ENCODE results near the gene SPACA6. TPM values are rescaled to one million over a fixed set of nuclear protein-coding genes. Genes with fewer than 3 reads are reported as not detected.

The SPACA6 gene
- total and polyA plus RNA-seq, 2 donors, result 6.3 to 19.3 TPM

DNA sequence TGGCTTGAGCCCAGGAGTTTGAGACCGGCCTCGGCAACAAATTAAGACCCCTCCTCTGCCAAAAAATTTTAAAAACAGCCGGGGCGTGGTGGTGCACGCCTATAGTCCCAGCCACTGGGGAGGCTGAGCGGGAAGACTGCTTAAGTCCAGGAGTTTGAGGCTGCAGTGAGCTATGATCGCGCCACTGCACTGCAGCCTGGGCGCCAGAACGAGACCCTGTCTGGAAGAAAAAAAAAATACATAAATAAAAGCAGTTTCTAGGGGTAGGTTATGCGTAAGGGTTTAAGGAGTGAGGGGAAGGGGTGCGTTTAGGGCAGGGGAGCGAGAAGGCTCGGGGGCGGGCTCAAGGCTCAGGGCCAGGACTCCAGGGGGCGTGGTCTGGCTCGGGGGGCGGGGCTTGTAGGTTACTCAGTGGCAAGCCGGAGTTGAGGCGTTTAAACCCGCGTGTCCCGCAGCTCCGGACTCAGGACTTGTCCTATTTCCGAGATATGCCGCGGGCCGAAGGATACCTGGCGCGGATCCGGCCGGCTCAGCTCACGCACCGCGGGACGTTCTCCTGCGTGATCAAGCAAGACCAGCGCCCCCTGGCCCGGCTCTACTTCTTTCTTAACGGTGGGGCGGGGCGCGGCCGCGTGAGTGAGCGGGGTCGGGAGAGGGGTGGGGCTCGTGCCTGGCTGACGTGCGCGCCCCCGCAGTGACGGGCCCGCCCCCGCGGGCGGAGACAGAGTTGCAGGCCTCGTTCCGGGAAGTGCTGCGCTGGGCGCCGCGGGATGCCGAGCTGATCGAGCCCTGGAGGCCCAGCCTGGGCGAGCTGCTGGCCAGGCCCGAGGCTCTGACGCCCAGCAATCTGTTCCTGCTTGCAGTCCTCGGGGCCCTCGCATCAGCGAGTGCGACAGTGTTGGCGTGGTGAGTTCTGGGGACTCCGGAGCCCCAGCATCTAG lies 10.7 kb downstream of the SPACA6 start:
- Histone ChIP-seq H3K4me1 (ENCODE audit: insufficient read depth) (peaks cover 1% of the 10 kb centered on the region), H3K4me3 (ENCODE audit: low read depth, low read length) (peak overlapping the region; percentile 62), H3K36me3 (ENCODE audit: insufficient read depth) (no peaks in the 10 kb centered on the region), H3K27ac (ENCODE audit: low read depth) (peak overlapping the region; percentile 88)
- 1% methylated on average over 74 of the region's 74 CpGs for WGBS
- DNase-seq (ENCODE audit: extremely low spot score), result peak; percentile 88

DNA sequence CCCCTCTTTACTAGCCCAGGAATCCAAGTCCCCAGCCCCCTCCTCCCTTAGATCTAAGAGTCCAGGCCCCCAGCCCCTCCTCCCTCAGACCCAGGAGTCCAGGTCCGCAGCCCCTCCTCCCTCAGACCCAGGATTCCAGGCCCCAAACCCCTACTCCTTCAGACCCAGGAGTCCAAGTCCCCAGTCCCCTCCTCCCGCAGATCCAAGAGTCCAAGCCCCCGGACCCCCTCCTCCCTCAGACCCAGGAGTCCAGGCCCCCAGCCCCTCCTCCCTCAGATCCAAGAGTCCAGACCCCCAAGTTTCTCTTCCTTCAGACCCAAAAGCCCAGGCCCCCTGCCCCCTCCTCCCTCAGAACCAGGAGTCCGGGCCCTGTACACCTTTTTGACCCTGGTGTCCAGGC lies 11.5 kb downstream of the SPACA6 start:
- H3K4me3 ChIP-seq (ENCODE audit: low read depth, low read length), result peak overlapping the region; percentile 62
- no peak for DNase-seq (ENCODE audit: extremely low spot score)
- H3K27ac ChIP-seq (ENCODE audit: low read depth), result peak overlapping the region; percentile 87
- no peaks in the 10 kb centered on the region for H3K36me3 ChIP-seq (ENCODE audit: insufficient read depth)
- WGBS, result 47% methylated on average over 4 of the region's 4 CpGs
- H3K4me1 ChIP-seq (ENCODE audit: insufficient read depth), result peaks cover 1% of the 10 kb centered on the region

DNA sequence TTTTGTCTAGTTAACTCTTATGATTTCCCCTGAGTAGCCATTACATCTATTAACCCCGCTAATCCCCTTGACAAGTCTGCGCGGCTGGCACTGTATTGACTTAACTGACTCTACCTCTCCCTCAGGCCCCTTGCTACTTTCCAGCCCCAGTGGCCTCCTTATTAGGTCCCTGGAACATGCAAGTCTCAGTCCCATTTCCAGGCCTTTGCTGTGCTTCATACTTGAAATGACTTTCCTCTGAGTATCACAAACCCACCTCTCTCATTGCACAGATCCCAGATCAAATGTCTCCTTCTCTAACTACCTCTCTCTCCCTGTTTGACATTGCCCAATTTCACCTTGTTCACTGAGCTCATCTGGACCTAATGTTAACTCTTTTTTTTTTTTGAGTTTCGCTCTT lies 13.2 kb downstream of the SPACA6 start:
- 96% methylated on average over 4 of the region's 4 CpGs for WGBS
- DNase-seq (ENCODE audit: extremely low spot score), result no peak
- Histone ChIP-seq H3K4me1 (ENCODE audit: insufficient read depth) (peaks cover 1% of the 10 kb centered on the region), H3K4me3 (ENCODE audit: low read depth, low read length) (no peak overlapping the region), H3K36me3 (ENCODE audit: insufficient read depth) (no peaks in the 10 kb centered on the region), H3K27ac (ENCODE audit: low read depth) (no peak overlapping the region)

DNA sequence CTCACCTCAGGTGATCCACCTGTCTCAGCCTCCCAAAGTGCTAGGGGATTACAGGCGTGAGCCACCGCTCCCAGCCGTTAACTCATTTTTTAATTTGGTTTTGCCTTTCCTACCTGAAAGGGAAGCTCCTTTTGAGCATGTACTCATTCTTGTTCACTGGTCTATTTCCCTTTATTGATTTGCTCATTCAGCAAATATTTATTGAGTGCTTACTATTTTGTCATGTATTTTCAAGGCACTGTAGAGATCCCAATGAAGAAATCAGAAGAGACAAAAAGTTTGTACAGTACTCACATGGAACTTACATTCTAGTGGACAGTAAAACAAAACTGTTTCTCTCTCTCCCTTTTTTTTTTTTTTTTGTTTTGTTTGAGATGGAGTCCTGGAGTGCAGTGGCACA lies 13.8 kb downstream of the SPACA6 start:
- over 99% methylated on average over 3 of the region's 3 CpGs for WGBS
- Histone ChIP-seq H3K36me3 (ENCODE audit: insufficient read depth) (no peaks in the 10 kb centered on the region), H3K4me1 (ENCODE audit: insufficient read depth) (peaks cover 1% of the 10 kb centered on the region), H3K27ac (ENCODE audit: low read depth) (no peak overlapping the region), H3K4me3 (ENCODE audit: low read depth, low read length) (no peak overlapping the region)
- DNase-seq (ENCODE audit: extremely low spot score), result no peak

DNA sequence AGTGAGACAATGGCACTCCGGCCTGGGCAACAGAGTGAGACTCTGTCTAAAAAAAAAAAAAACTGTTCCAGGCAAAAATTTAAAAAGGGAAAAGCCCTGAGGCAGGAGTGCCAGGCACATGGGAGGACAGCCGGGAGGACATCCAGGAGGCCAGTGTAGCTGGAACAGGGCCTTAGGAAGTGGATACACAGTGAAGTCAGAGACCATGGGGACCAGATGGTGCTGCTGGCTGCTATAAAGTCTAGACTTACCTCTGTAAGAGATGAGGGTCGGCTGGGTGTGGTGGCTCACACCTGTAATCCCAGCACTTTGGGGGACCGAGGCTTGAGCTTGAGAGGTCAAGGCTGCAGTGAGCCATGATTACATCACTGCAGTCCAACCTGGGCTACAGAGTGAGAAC lies 15.7 kb downstream of the SPACA6 start:
- Histone ChIP-seq H3K4me1 (ENCODE audit: insufficient read depth) (no peaks in the 10 kb centered on the region), H3K27ac (ENCODE audit: low read depth) (no peak overlapping the region), H3K4me3 (ENCODE audit: low read depth, low read length) (no peak overlapping the region), H3K36me3 (ENCODE audit: insufficient read depth) (no peaks in the 10 kb centered on the region)
- DNase-seq (ENCODE audit: extremely low spot score), result no peak
- WGBS, result 78% methylated on average over 4 of the region's 4 CpGs

DNA sequence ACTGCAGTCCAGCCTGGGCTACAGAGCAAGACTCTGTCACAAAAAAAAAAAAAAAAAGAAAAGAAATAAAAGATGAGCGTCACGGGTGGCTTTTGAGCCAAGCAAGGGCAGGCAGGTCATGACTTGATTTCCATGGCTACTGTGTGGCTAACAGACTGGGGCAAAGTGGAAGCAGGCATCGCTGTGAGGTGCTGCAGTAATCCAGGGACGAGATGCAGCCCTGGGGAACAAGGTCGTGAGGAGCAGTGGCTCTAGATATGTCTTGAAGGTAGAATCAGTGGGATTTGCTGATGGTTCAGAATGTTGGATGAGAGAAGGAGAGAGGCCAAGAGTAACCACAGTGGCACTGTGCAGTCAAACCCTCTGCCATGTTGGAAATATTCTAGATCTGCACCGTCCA lies 16.4 kb downstream of the SPACA6 start:
- no peaks in the 10 kb centered on the region for H3K4me1 ChIP-seq (ENCODE audit: insufficient read depth)
- H3K4me3 ChIP-seq (ENCODE audit: low read depth, low read length), result no peak overlapping the region
- DNase-seq (ENCODE audit: extremely low spot score), result no peak
- H3K36me3 ChIP-seq (ENCODE audit: insufficient read depth), result no peaks in the 10 kb centered on the region
- H3K27ac ChIP-seq (ENCODE audit: low read depth), result no peak overlapping the region
- WGBS, result 71% methylated on average over 6 of the region's 6 CpGs

DNA sequence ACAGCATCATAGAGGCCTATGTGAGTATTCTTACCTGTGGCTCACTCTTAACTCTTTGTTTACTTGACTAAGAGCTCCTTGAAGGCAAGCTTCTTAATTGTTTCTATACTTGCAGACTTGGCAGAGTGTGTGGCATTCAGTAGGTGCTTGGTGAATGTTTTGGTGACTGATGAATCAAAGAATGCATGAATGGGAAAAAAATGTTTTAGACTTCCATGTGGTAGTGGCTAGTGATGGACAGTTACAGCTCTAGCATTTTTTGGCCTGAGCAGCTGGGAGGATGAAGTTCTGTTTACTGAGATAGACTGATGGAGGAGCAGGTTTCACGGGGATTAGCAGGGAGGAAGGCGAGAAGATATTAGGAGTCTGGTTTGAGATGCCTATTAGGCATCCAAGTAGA lies 17.0 kb downstream of the SPACA6 start:
- 69% methylated on average over 2 of the region's 2 CpGs for WGBS
- H3K36me3 ChIP-seq (ENCODE audit: insufficient read depth), result no peaks in the 10 kb centered on the region

DNA sequence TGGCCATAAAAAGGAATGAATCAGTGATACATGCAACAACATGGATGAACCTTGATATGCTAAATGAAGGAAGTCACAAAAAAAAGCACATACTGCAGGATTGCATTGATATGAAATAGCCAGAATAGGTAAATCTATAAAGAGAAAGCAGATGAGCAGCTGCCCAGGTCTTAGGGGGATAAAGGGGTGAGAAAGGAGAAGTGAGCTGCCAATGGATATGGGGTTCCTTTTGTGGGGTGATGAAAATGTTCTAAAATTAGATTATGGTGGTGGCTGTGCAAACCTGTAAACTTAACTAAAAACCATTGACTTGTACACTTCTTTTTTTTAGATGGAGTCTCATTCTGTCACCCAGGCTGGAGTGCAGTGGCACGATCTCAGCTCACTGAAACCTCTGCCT lies 18.6 kb downstream of the SPACA6 start:
- Histone ChIP-seq H3K4me3 (ENCODE audit: low read depth, low read length) (no peak overlapping the region), H3K36me3 (ENCODE audit: insufficient read depth) (no peaks in the 10 kb centered on the region), H3K4me1 (ENCODE audit: insufficient read depth) (no peaks in the 10 kb centered on the region), H3K27ac (ENCODE audit: low read depth) (no peak overlapping the region)
- 88% methylated on average over 1 of the region's 1 CpG for WGBS
- no peak for DNase-seq (ENCODE audit: extremely low spot score)

More for the DNA sequence above, 17.0 kb downstream of the SPACA6 start:
- Histone ChIP-seq H3K4me1 (ENCODE audit: insufficient read depth) (no peaks in the 10 kb centered on the region), H3K4me3 (ENCODE audit: low read depth, low read length) (no peak overlapping the region), H3K27ac (ENCODE audit: low read depth) (no peak overlapping the region)
- DNase-seq (ENCODE audit: extremely low spot score), result no peak

DNA sequence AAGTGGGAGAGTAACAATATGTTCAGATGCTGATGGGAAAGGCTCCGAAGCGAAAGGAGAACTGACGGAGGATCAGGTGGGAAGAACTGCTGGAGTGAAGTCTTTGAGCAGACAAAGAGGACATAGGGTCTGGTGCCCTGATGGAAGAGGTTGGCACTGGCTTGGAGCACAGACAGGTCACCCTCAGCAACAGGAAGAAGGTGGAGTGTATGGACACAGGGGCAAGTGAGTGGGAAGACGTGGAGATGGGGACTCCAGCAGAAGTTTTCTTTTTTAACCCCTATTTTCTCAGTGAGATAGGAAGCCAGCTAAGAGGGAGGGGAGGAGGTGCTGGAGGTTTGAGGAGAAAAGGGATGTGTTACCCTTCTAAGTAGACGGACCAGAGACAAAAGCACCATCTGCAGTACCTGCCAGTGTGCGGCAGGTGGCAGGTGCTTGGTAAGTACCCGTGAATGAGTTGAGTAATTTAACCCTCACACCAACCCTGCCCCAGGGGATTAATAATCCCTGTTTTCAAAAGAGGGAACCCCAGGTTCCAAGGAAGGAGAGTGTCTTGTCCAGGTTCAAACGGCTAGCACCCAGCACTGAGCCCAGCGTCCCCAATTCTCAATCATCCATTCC lies 19.4 kb downstream of the SPACA6 start:
- Histone ChIP-seq H3K27ac (ENCODE audit: low read depth) (no peak overlapping the region), H3K36me3 (ENCODE audit: insufficient read depth) (no peaks in the 10 kb centered on the region), H3K4me1 (ENCODE audit: insufficient read depth) (no peaks in the 10 kb centered on the region), H3K4me3 (ENCODE audit: low read depth, low read length) (no peak overlapping the region)
- no peak for DNase-seq (ENCODE audit: extremely low spot score)
- 37% methylated on average over 9 of the region's 9 CpGs for WGBS

DNA sequence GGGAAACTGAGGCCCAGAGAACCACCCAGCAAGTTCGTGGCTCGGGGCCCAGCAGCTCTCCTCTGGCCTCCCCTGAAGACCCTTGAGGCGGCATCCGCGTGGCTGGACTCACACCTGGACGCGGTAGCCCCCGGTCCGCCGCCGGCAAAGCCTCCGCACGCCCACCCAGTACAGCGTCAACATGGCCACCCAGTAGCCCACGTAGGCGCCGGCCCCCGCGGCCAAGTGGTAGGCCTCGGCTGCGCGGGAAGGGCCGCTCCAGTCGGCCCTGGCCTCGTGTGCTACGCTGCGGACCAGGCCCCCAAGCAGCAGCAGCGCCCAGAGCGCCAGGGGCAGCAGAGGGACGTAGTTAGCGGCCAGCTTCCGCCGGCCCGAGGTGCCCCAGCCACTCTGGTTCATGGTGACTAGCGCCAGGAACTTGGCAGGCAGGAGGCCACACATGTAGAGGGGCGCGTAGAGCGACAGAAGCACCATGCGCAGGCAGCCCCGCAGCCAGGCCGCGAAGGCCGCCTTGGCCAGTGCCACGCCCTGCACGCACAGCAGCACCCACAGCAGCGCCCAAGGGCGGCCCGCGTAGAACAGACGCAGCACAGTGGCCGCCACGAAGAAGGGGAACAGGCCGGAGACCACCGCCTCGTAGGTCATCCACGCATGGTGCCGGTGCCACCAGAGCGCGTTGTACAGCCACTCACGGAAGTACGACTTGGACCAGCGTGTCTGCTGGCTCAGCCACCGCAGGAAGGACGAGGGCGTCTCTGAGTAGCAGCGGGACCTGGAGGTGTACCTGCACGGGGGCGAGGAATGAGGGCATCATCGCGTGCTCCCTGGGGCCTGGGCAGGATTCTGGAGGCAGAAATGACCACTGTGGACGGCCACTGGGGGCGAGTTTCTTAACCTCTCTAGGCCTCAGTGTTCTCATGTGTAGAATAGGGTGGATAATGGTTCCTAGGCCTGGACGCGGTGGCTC lies 20.5 kb downstream of the SPACA6 start:
- Histone ChIP-seq H3K4me1 (ENCODE audit: insufficient read depth) (no peaks in the 10 kb centered on the region), H3K27ac (ENCODE audit: low read depth) (no peak overlapping the region), H3K36me3 (ENCODE audit: insufficient read depth) (no peaks in the 10 kb centered on the region), H3K4me3 (ENCODE audit: low read depth, low read length) (no peak overlapping the region)
- no peak for DNase-seq (ENCODE audit: extremely low spot score)
- WGBS, result 92% methylated on average over 74 of the region's 74 CpGs

DNA sequence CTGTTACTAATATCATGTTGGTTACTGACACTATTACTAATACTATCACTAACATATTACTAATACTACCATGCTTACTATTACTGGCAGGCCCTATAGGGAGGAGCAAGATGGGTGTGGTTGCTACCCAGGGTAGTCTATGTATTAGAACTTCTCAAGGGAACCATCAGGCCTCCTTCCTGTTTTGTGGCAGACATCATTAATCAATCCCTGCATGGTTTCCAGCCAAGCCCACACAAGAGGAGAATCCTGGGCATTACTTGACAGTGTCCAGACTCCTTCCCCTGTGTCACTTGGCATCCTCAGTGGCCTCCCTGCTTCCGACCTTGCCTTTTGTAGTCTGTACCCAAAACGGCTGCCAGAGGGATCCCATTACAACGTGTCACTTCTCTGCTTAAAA lies 21.7 kb downstream of the SPACA6 start:
- 33% methylated on average over 3 of the region's 3 CpGs for WGBS
- Histone ChIP-seq H3K27ac (ENCODE audit: low read depth) (no peak overlapping the region), H3K36me3 (ENCODE audit: insufficient read depth) (no peaks in the 10 kb centered on the region), H3K4me1 (ENCODE audit: insufficient read depth) (no peaks in the 10 kb centered on the region), H3K4me3 (ENCODE audit: low read depth, low read length) (no peak overlapping the region)
- DNase-seq (ENCODE audit: extremely low spot score), result no peak

DNA sequence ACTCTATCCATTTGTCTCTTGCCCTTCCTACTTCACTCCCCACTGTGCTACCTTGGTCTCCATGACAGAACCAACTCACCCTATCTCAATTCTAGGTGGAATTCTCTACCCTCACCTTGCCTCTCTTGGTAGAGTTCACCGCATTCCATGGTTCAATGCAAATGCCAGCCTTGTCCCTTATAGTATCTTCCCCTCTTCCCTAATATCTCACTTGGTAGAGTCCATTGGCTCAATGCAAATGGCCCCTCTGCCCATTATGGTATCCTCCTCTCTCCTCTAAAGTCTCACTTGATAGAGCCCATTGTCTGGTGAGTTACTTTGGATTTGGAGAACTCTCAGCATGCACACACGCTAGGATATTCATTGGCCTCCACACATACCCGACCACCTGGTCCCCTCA lies 22.7 kb downstream of the SPACA6 start:
- Histone ChIP-seq H3K36me3 (ENCODE audit: insufficient read depth) (no peaks in the 10 kb centered on the region), H3K4me1 (ENCODE audit: insufficient read depth) (no peaks in the 10 kb centered on the region), H3K27ac (ENCODE audit: low read depth) (no peak overlapping the region), H3K4me3 (ENCODE audit: low read depth, low read length) (no peak overlapping the region)
- no peak for DNase-seq (ENCODE audit: extremely low spot score)
- WGBS, result 88% methylated on average over 3 of the region's 3 CpGs

DNA sequence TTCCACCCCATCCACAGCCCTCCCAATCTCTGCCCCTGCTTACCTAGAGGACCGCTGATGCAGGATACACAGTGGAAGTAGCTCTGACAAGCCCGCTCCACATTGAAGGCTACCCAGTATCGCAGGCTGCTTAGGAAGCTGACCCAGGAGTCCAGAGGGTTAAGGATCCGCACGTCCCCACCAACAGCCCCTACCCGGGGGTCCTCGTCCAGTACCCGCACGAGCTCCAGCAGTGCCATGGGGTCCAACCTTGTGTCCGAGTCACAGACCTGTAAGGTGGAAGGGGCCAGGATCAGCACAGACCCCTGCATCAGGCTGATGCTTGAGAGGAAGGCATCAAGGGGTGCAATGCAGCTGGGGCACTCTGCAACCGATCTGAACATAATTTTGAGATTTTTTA lies 23.8 kb downstream of the SPACA6 start:
- no peak overlapping the region for H3K4me3 ChIP-seq (ENCODE audit: low read depth, low read length)
- H3K4me1 ChIP-seq (ENCODE audit: insufficient read depth), result no peaks in the 10 kb centered on the region
- no peaks in the 10 kb centered on the region for H3K36me3 ChIP-seq (ENCODE audit: insufficient read depth)
- DNase-seq (ENCODE audit: extremely low spot score), result no peak
- WGBS, result 82% methylated on average over 11 of the region's 11 CpGs
- H3K27ac ChIP-seq (ENCODE audit: low read depth), result no peak overlapping the region

Measured in urinary bladder (tissue), 4 donors.